Stimulated activated CD4-positive, alpha-beta T cell treated with anti-CD3 and anti-CD28 coated beads, TNF-alpha, amount 100 ng/mL, for 48 hours (primary cell): ENCODE results near the gene PLPP3.

ENCODE experiments used
- DNase-seq, 3 donors: peaks; one replicate each; pipeline ENCODE4 v3.0.0-alpha.2; 2020; ENCODE audit warnings: low read depth in 3 of 3

The PLPP3 gene

GRCh38 chr1:56576880-56577405 lies 2.4 kb downstream of the PLPP3 start:
- no peak for DNase-seq

- DNase-seq, result no peak
These were observed 3.5 kb downstream of the PLPP3 start for GRCh38 chr1:56575865-56576264.

- no peak for DNase-seq
These were observed 4.6 kb downstream of the PLPP3 start for GRCh38 chr1:56574794-56575193.

GRCh38 chr1:56573311-56573710 lies 6.1 kb downstream of the PLPP3 start:
- no peak for DNase-seq

GRCh38 chr1:56572334-56573050 lies 6.9 kb downstream of the PLPP3 start:
- no peak for DNase-seq

GRCh38 chr1:56571448-56571847 lies 7.9 kb downstream of the PLPP3 start:
- no peak for DNase-seq

GRCh38 chr1:56570924-56571372 lies 8.4 kb downstream of the PLPP3 start:
- no peak for DNase-seq

- DNase-seq, result no peak
These were observed 9.7 kb downstream of the PLPP3 start for GRCh38 chr1:56569661-56570060.

GRCh38 chr1:56566994-56567393 lies 12.4 kb downstream of the PLPP3 start:
- DNase-seq, result no peak

- no peak for DNase-seq
These were observed 13.2 kb downstream of the PLPP3 start for GRCh38 chr1:56566061-56566744.

- no peak for DNase-seq
These were observed 14.7 kb downstream of the PLPP3 start for GRCh38 chr1:56564615-56565014.

GRCh38 chr1:56563568-56563967 lies 15.8 kb downstream of the PLPP3 start:
- DNase-seq, result no peak

GRCh38 chr1:56562891-56563452 lies 16.4 kb downstream of the PLPP3 start:
- no peak for DNase-seq

- DNase-seq, result no peak
These were observed 17.9 kb downstream of the PLPP3 start for GRCh38 chr1:56561227-56562019.

GRCh38 chr1:56557746-56558145 lies 21.6 kb downstream of the PLPP3 start:
- no peak for DNase-seq

- no peak for DNase-seq
These were observed 23.9 kb downstream of the PLPP3 start for GRCh38 chr1:56555448-56555847.

- no peak for DNase-seq
These were observed 26.3 kb downstream of the PLPP3 start for GRCh38 chr1:56553046-56553445.

GRCh38 chr1:56552349-56552748 lies 27.0 kb downstream of the PLPP3 start:
- no peak for DNase-seq

GRCh38 chr1:56551691-56552090 lies 27.7 kb downstream of the PLPP3 start:
- DNase-seq, result no peak

- DNase-seq, result no peak
These were observed 28.5 kb downstream of the PLPP3 start for GRCh38 chr1:56550859-56551188.

GRCh38 chr1:56550138-56550858 lies 29.1 kb downstream of the PLPP3 start:
- DNase-seq, result no peak
